HCT116 (cell line): Measurements from ENCODE around the gene POLG. TPM values are rescaled to one million over a fixed set of nuclear protein-coding genes. Genes with fewer than 3 reads are reported as not detected.

ENCODE experiments used
- ATAC-seq: fragments of 200-7000 bp; cut with Tn5 transposase; 2 replicates; pipeline ENCODE4 v1.9.1; 2020; ENCODE audit warnings: mild to moderate bottlenecking, moderate library complexity
- BruUV-seq: library from RNA; stranded (reverse); fragments of 400-500 nt; replicated peaks from 2 replicates; lab custom pipeline; 2021; lab: Mats Ljungman, UMichigan
- CTCF ChIA-PET: fragments of 300-600 bp; sonication (Branson Sonifier 250); formaldehyde crosslinking; loops from one replicate; lab custom pipeline; 2021; ENCODE audit warnings: antibody characterized with exemption; lab: Charles Lee
- POLR2A ChIA-PET: fragments of 300-600, 350-600 bp; sonication (Branson Sonifier 250); formaldehyde crosslinking; loops from one replicate; lab custom pipeline; 2021; ENCODE audit warnings: antibody characterized with exemption; lab: Charles Lee
- RAD21 ChIA-PET, 2 experiments: fragments of 300-600 bp; sonication (Branson Sonifier 250); formaldehyde crosslinking; loops; one replicate each; lab custom pipeline; 2023; ENCODE audit warnings: low total read pairs in 2 of 2; ENCODE audit not compliant: uncharacterized antibody in 2 of 2, unreplicated experiment in 2 of 2, low non-redundant PET in 1 of 2; lab: Charles Lee
- DNase-seq: peaks from one replicate; pipeline ENCODE4 v3.0.0-alpha.2; 2010; ENCODE audit warnings: low read depth, low spot score
- H2AFZ ChIP-seq: fragments of 200-600 bp; shearing (Covaris generic), sonication (generic); 2 replicates; pipeline ENCODE4 v1.6.1; 2017; ENCODE audit warnings: low read depth, mixed run types, mixed read lengths, antibody characterized with exemption, low read length; ENCODE audit not compliant: poor library complexity, severe bottlenecking
- H3K27ac ChIP-seq: 2 replicates; pipeline ENCODE4 v1.5.1; 2012; ENCODE audit warnings: low read depth, low read length
- H3K27me3 ChIP-seq: fragments of 200-600 bp; sonication (generic); 2 replicates; pipeline ENCODE4 v1.6.1; 2016; ENCODE audit warnings: mixed run types, low read length, mixed read lengths; ENCODE audit not compliant: insufficient read depth
- H3K36me3 ChIP-seq, 2 experiments: fragments of 200-500 bp in 1 of 2; fragments of 200-600 bp in 1 of 2; sonication (Bioruptor generic) in 1 of 2; sonication (generic) in 1 of 2; 2 replicates each; pipeline versions ENCODE4 v1.5.1 to v1.6.1; 2014 to 2016; ENCODE audit warnings: low read length in 2 of 2, inconsistent platforms in 1 of 2, mixed read lengths in 1 of 2, mixed run types in 1 of 2; ENCODE audit not compliant: insufficient read depth in 2 of 2, control insufficient read depth in 1 of 2
- H3K4me1 ChIP-seq, 2 experiments: fragments of 200-600 bp in 1 of 2; sonication (generic) in 1 of 2; 2 replicates each; pipeline versions ENCODE4 v1.5.1 to v1.6.1; 2012 to 2017; ENCODE audit warnings: low read length in 2 of 2, inconsistent platforms in 1 of 2, mild to moderate bottlenecking in 1 of 2, mixed read lengths in 1 of 2, mixed run types in 1 of 2, moderate library complexity in 1 of 2; ENCODE audit not compliant: insufficient read depth in 2 of 2, control insufficient read depth in 1 of 2
- H3K4me2 ChIP-seq: fragments of 200-600 bp; sonication (generic); 2 replicates; pipeline ENCODE4 v1.6.1; 2017; ENCODE audit warnings: mixed run types, low read length, mixed read lengths
- H3K4me3 ChIP-seq, 2 experiments: fragments of 200-600 bp in 1 of 2; sonication (generic) in 1 of 2; replicated peaks in 1 of 2; 2 replicates each; pipeline ENCODE4 v1.5.1; 2011 to 2016; ENCODE audit warnings: low read length in 2 of 2, control low read depth in 1 of 2, low read depth in 1 of 2, mild to moderate bottlenecking in 1 of 2, mixed read lengths in 1 of 2, mixed run types in 1 of 2
- H3K79me2 ChIP-seq: fragments of 200-600 bp; sonication (generic); 2 replicates; pipeline ENCODE4 v1.6.1; 2017; ENCODE audit warnings: mild to moderate bottlenecking, mixed run types, low read length, moderate library complexity, mixed read lengths; ENCODE audit not compliant: insufficient read depth
- H3K9ac ChIP-seq: fragments of 200-600 bp; sonication (generic); 2 replicates; pipeline ENCODE4 v1.6.1; 2016; ENCODE audit warnings: low read length, mixed read lengths
- H3K9me2 ChIP-seq: fragments of 200-600 bp; sonication (generic), shearing (Covaris generic); 2 replicates; pipeline ENCODE4 v1.6.1; 2017; ENCODE audit warnings: mixed run types, mild to moderate bottlenecking, moderate library complexity; ENCODE audit not compliant: insufficient read depth
- H3K9me3 ChIP-seq, 2 experiments: fragments of 200-500 bp in 1 of 2; fragments of 200-600 bp in 1 of 2; sonication (Bioruptor generic) in 1 of 2; sonication (generic) in 1 of 2; 2 replicates each; pipeline ENCODE4 v1.6.1; 2014 to 2017; ENCODE audit warnings: low read length in 2 of 2, mixed read lengths in 2 of 2, inconsistent platforms in 1 of 2, low read depth in 1 of 2, mild to moderate bottlenecking in 1 of 2, mixed run types in 1 of 2, moderate library complexity in 1 of 2; ENCODE audit not compliant: control insufficient read depth in 1 of 2, insufficient read depth in 1 of 2
- H4K20me1 ChIP-seq: fragments of 200-600 bp; sonication (generic), shearing (Covaris generic); 2 replicates; pipeline ENCODE4 v1.6.1; 2017; ENCODE audit warnings: mixed run types, mild to moderate bottlenecking, moderate library complexity; ENCODE audit not compliant: insufficient read depth
- CBX3 ChIP-seq: IDR thresholded peaks from 2 replicates; pipeline ENCODE4 v1.6.1; 2012; ENCODE audit warnings: low read depth
- CEBPB ChIP-seq: IDR thresholded peaks from 2 replicates; pipeline ENCODE4 v1.6.1; 2012; ENCODE audit warnings: low read depth
- CTCF ChIP-seq, 3 experiments: fragments of 200-600 bp in 1 of 3; sonication (generic) in 1 of 3; IDR thresholded peaks in 2 of 3; conservative IDR thresholded peaks in 1 of 3; 2 replicates each; pipeline ENCODE4 v1.5.1; 2012 to 2017; ENCODE audit warnings: low read depth in 2 of 3, low read length in 2 of 3, antibody characterized with exemption in 1 of 3, borderline replicate concordance in 1 of 3, control low read depth in 1 of 3, mild to moderate bottlenecking in 1 of 3, mixed read lengths in 1 of 3, mixed run types in 1 of 3, moderate library complexity in 1 of 3; ENCODE audit not compliant: insufficient read depth in 1 of 3
- EGR1 ChIP-seq: IDR thresholded peaks from 2 replicates; pipeline ENCODE4 v1.6.1; 2012; ENCODE audit warnings: low read depth
- EZH2 ChIP-seq: fragments of 200-600 bp; sonication (generic); IDR thresholded peaks from 2 replicates; pipeline ENCODE4 v1.6.1; 2017; ENCODE audit warnings: antibody characterized with exemption, mixed run types
- EZH2phosphoT487 ChIP-seq: fragments of 200-600 bp; IDR thresholded peaks from 2 replicates; pipeline ENCODE4 v1.6.1; 2018; ENCODE audit warnings: antibody characterized with exemption, borderline replicate concordance
- FOSL1 ChIP-seq: IDR thresholded peaks from 2 replicates; pipeline ENCODE4 v1.6.1; 2012; ENCODE audit warnings: low read depth
- JUND ChIP-seq: IDR thresholded peaks from 2 replicates; pipeline ENCODE4 v1.6.1; 2012
- POLR2AphosphoS5 ChIP-seq: IDR thresholded peaks from 2 replicates; pipeline ENCODE4 v1.6.1; 2011; ENCODE audit warnings: mild to moderate bottlenecking, low read depth, low read length, moderate library complexity
- RAD21 ChIP-seq: IDR thresholded peaks from 2 replicates; pipeline ENCODE4 v1.6.1; 2012; ENCODE audit warnings: low read depth, mild to moderate bottlenecking
- REST ChIP-seq: IDR thresholded peaks from 2 replicates; pipeline ENCODE4 v1.6.1; 2012; ENCODE audit warnings: low read depth
- SP1 ChIP-seq: IDR thresholded peaks from 2 replicates; pipeline ENCODE4 v1.6.1; 2012; ENCODE audit warnings: low read depth
- SRF ChIP-seq: IDR thresholded peaks from 2 replicates; pipeline ENCODE4 v1.6.1; 2012; ENCODE audit warnings: low read depth
- YY1 ChIP-seq: IDR thresholded peaks from 2 replicates; pipeline ENCODE4 v1.6.1; 2011; ENCODE audit warnings: low read length, low read depth, moderate library complexity, mild to moderate bottlenecking; ENCODE audit not compliant: insufficient replicate concordance; ENCODE audit errors: extremely low read depth
- intact Hi-C: fragments of 100-400 bp; cut with micrococcal nuclease; formaldehyde crosslinking; loops from 2 replicates; pipeline ENCODE4 v1.10.0; 2022
- total RNA-seq: library from RNA; stranded (reverse); gene quantifications from one replicate; pipeline ENCODE4 v1.2.1, GENCODE V29; 2021; ENCODE audit not compliant: unreplicated experiment

POLG gene
- total RNA-seq, 1 experiment from 2014 or later: 72.7 TPM

GRCh38 chr15:89383365-89384175 lies 48.9 kb upstream of the POLG start (continued):
- TF ChIP-seq EZH2phosphoT487: no peak

GRCh38 chr15:89381888-89382686 lies 47.5 kb upstream of the POLG start:
- H3K9ac ChIP-seq: no peak overlapping the region
- TF ChIP-seq EZH2phosphoT487: no peak
- TF ChIP-seq SP1: no peak
- TF ChIP-seq POLR2AphosphoS5: no peak
- TF ChIP-seq SRF: no peak
- no peak for TF ChIP-seq REST
- TF ChIP-seq EGR1: no peak
- no peak for TF ChIP-seq JUND
- TF ChIP-seq CTCF (IDR thresholded peaks at IDR 0.05 in 2 of 3, conservative IDR thresholded peaks at IDR 0.05 in 1 of 3; ENCODE audit: borderline replicate concordance in 1 of 3, insufficient read depth in 1 of 3, low read depth in 2 of 3, low read length in 2 of 3): no peak
- no peak for TF ChIP-seq EZH2
- no peak for TF ChIP-seq FOSL1
- TF ChIP-seq RAD21: no peak
- TF ChIP-seq YY1: no peak
- no peak for TF ChIP-seq CBX3
- no peak for TF ChIP-seq CEBPB
- no peaks in the 10 kb centered on the region for H3K9me2 ChIP-seq
- H3K4me1 ChIP-seq: peaks cover 3 to 5% of the 10 kb centered on the region in 2 experiments; a peak in 2 of 4 replicates
- ChIA-PET POLR2A (no interaction called here), RAD21 (no interaction called here), CTCF (interaction anchor here (1.0 kb wide), 1 partner anchor 23 kb away, joined by 5 read pairs; no protein-coding TSS in a partner anchor)
- BruUV-seq: no TSS peak
- intact Hi-C loops: no loop called here
- H3K36me3 ChIP-seq: no peaks in the 10 kb centered on the region
- H3K9me3 ChIP-seq: no peaks in the 10 kb centered on the region
- H3K27me3 ChIP-seq: no peaks in the 10 kb centered on the region
- ATAC-seq (no peak), DNase-seq (no peak)
- H2AFZ ChIP-seq: no peak overlapping the region
- no peaks in the 10 kb centered on the region for H3K79me2 ChIP-seq
- no peaks in the 10 kb centered on the region for H4K20me1 ChIP-seq
- no peak overlapping the region for H3K4me2 ChIP-seq
- no peak overlapping the region for H3K27ac ChIP-seq
- no peak overlapping the region for H3K4me3 ChIP-seq
